ENCODE results near the gene C5. TPM values are rescaled to one million over a fixed set of nuclear protein-coding genes. Genes with fewer than 3 reads are reported as not detected.

The C5 gene
- total RNA-seq, 4 donors from 2014 or later, result 2.0 to 14.9 (median 4.3) TPM

- TF ChIP-seq POLR2A (IDR thresholded peaks at IDR 0.05) (no peak), CTCF (IDR thresholded peaks at IDR 0.05) (no peak)
- no peak for DNase-seq (ENCODE audit: low spot score in 2 of 2)
- intact Hi-C loops (cut with DNase I; ENCODE audit: low total_unique reads), result no loop called here
- no peak overlapping the region for H3K4me3 ChIP-seq (ENCODE audit: low read depth, poor library complexity, severe bottlenecking)
- WGBS, 2 donors, result 96 to 99% methylated on average over 4 of the region's 4 CpGs
These were observed 136.3 kb downstream of the C5 start for GRCh38 chr9:120913647-120914264.

DNA sequence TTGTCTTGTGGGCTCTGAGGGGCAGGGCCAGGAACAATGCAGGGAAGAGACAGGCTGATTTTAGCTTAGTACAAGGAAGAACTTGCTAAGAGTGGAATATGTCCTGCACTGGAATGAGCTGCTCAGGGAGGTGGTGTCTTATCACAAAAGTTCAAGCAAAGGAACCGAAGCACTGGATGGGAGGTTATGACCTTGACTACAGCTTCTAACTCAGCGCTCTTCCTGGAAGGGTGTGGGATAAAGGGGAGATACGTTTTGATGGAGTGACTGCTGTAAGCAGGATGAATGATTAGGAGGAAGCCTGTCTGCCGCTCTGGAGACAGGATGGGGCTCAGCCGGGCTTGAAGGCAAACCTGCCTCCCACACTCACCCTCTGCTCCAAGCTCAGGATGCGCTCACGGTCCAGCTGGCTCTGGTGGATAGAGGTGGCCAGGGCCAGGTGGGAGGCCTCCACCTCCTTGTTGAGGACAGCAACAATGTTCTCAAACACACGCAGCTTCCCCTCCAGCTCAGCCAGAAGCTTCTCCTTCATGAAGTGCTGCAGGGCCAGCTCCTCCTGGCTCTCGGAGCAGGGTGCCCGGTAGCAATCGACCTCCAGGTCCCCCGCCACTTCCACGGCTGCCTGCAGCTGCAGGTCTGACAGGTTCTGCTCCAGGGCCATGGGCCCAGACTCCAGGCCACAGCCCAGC lies 137.0 kb downstream of the C5 start:
- intact Hi-C loops (cut with DNase I; ENCODE audit: low total_unique reads), result no loop called here
- WGBS, 2 donors, result 93 to 96% methylated on average over 13 of the region's 13 CpGs
- TF ChIP-seq CTCF (IDR thresholded peaks at IDR 0.05) (no peak), POLR2A (IDR thresholded peaks at IDR 0.05) (no peak)
- H3K4me3 ChIP-seq (ENCODE audit: low read depth, poor library complexity, severe bottlenecking), result no peak overlapping the region
- no peak for DNase-seq (ENCODE audit: low spot score in 2 of 2)

DNA sequence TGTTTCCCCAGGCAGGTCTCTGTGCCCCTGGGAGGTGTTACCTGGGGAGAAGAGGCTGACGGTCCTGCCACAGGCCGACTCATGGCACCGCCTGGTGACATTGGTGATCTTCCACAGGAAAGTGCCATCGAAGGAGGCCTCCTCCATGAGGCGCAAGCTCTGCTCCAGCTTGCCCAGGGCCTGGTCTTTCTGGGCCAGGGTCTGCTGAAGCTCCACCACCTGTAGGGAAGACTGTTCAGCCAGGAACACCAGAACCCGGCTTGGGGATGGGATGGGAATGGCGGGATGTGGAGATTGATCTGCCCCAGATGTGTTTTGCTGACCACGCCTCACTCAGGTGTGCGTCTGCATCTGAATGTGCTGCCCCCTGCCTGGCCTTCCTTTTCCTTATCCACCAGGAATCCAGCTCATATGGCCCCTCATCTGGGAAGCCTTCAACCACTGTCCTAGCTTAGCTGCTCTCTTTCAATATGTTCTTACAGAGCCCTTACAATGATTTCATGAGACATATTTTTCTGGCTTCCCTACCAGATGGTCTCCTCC lies 138.7 kb downstream of the C5 start:
- no peak for DNase-seq (ENCODE audit: low spot score in 2 of 2)

DNA sequence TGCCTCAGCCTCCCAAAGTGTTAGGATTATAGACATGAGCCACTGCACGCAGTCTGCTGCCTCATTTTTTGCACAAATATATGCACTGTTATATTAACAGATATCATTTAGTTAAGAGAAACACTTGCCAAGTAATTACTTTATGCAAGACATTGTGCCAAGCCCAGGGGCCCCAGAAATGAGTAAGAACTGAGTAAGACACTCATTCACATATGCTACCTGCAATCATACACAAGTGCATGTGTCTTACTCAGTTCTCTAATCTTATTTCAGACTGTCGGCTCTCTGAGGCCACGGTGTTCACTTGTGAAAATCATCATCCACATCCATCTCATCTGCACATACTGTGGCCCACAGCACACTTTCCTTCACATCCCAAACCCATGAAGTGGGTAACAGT lies 139.4 kb downstream of the C5 start:
- intact Hi-C loops (cut with DNase I; ENCODE audit: low total_unique reads), result no loop called here
- WGBS, 2 donors, result 62 to 71% methylated on average over 3 of the region's 3 CpGs
- DNase-seq (ENCODE audit: low spot score in 2 of 2), result no peak
- H3K4me3 ChIP-seq (ENCODE audit: low read depth, poor library complexity, severe bottlenecking), result no peak overlapping the region
- TF ChIP-seq POLR2A (IDR thresholded peaks at IDR 0.05), result no peak
- TF ChIP-seq CTCF (IDR thresholded peaks at IDR 0.05), result no peak

More for the DNA sequence above, 138.7 kb downstream of the C5 start:
- H3K4me3 ChIP-seq (ENCODE audit: low read depth, poor library complexity, severe bottlenecking), result no peak overlapping the region
- 88 to 97% methylated on average over 7 to 9 of the region's 9 CpGs for WGBS, 2 donors
- no peak for TF ChIP-seq CTCF (IDR thresholded peaks at IDR 0.05)
- no peak for TF ChIP-seq POLR2A (IDR thresholded peaks at IDR 0.05)
- intact Hi-C loops (cut with DNase I; ENCODE audit: low total_unique reads), result no loop called here

DNA sequence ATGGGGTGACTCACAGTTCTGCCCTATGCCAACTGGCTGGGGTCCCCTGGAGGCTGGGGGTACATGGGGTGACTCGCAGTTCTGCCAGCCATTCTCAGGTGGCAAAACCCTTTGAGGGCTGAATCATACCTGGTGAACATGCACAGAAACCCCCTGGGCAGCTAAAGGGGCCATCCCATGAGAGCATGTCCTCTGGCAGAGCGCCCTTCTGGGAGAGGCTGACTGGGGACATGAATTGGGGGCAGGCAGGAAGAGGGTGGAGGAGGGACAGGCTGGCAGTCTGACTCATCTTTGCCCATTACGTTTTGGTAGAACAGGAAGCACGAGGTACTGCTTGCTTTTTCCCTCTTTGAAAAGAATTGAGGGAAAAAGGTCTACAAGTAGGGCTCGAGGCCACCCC lies 140.2 kb downstream of the C5 start:
- intact Hi-C loops (cut with DNase I; ENCODE audit: low total_unique reads), result no loop called here
- H3K4me3 ChIP-seq (ENCODE audit: low read depth, poor library complexity, severe bottlenecking), result no peak overlapping the region
- 56 to 57% methylated on average over 5 of the region's 5 CpGs for WGBS, 2 donors
- peak in 1 of 2 donors; percentile 78 for DNase-seq (ENCODE audit: low spot score in 2 of 2)
- TF ChIP-seq POLR2A (IDR thresholded peaks at IDR 0.05) (no peak), CTCF (IDR thresholded peaks at IDR 0.05) (no peak)
